ENCODE data around the gene TLCD4.

DNA sequence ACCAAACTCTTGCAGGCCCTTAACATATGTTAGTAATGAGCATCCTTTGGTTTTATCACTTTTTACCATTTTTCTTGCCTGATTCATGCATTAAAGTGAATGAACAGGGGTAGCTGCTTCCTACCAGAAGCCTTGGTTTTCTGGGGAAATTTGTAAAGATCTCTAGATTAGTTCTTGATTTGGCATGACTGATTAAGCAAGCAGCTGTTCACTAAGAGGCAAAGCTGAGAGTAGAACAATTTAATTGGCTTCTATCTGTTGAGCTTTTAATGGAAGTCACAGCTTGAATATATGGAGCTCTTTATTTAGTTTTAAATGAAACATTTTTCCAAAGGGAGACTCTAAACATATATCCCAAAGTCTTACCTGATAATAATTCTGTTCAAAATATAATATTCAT, 23.6 kb downstream of the TLCD4 start:
- TF ChIP-seq, protein P1, sequence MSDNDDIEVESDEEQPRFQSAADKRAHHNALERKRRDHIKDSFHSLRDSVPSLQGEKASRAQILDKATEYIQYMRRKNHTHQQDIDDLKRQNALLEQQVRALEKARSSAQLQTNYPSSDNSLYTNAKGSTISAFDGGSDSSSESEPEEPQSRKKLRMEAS (IDR thresholded peaks at IDR 0.05), result no peak
- TF ChIP-seq RAD21 (IDR thresholded peaks at IDR 0.05; ENCODE audit: low read depth) (no peak), EP300 (IDR thresholded peaks at IDR 0.05; ENCODE audit: borderline replicate concordance) (no peak)

All from Ishikawa (cell line).